MCF 10A (cell line): ENCODE results near the gene STX5. TPM values are rescaled to one million over a fixed set of nuclear protein-coding genes. Genes with fewer than 3 reads are reported as not detected.
"Not testable (repeated sequence)": the region's sequence is repeated elsewhere in the genome, so short reads cannot be mapped to it uniquely, and the experiment has no call there.

Experiments
- BruUV-seq: library from RNA; stranded (reverse); fragments of 400-500 nt; replicated peaks from 2 replicates; lab custom pipeline; 2021; lab: Mats Ljungman, UMichigan
- CTCF ChIA-PET: fragments of 300-600 bp; sonication (Branson Sonifier 250); formaldehyde crosslinking; extraction: SDS; loops from one replicate; lab custom pipeline; 2021; ENCODE audit warnings: antibody characterized with exemption, inconsistent platforms; lab: Yijun Ruan, JAX
- POLR2A ChIA-PET: fragments of 300-600, 350-650 bp; sonication (Branson Sonifier 250); formaldehyde crosslinking; extraction: SDS; loops from one replicate; lab custom pipeline; 2020; ENCODE audit warnings: antibody characterized with exemption, inconsistent platforms; lab: Yijun Ruan, JAX
- DNase-seq: peaks from one replicate; pipeline ENCODE4 v3.0.0-alpha.2; 2018; ENCODE audit not compliant: unreplicated experiment
- H3K27ac Mint-ChIP-seq: one replicate; pipeline ENCODE4 v1.8.0; 2022; ENCODE audit warnings: mild to moderate bottlenecking, low read depth, mixed read lengths; ENCODE audit not compliant: unreplicated experiment
- H3K27me3 Mint-ChIP-seq: one replicate; pipeline ENCODE4 v1.8.0; 2022; ENCODE audit warnings: mixed read lengths; ENCODE audit not compliant: insufficient read depth, unreplicated experiment
- H3K36me3 Mint-ChIP-seq: one replicate; pipeline ENCODE4 v1.8.0; 2022; ENCODE audit warnings: mild to moderate bottlenecking, moderate library complexity, mixed read lengths; ENCODE audit not compliant: insufficient read depth, unreplicated experiment
- H3K4me1 Mint-ChIP-seq: one replicate; pipeline ENCODE4 v1.8.0; 2022; ENCODE audit warnings: mixed read lengths; ENCODE audit not compliant: insufficient read depth, unreplicated experiment
- H3K4me3 Mint-ChIP-seq: one replicate; pipeline ENCODE4 v1.8.0; 2022; ENCODE audit warnings: mild to moderate bottlenecking, moderate library complexity, mixed read lengths; ENCODE audit not compliant: unreplicated experiment
- H3K9me3 Mint-ChIP-seq: one replicate; pipeline ENCODE4 v1.8.0; 2022; ENCODE audit warnings: mixed read lengths; ENCODE audit not compliant: unreplicated experiment
- intact Hi-C: fragments of 100-400 bp; cut with micrococcal nuclease; formaldehyde crosslinking; loops from 2 replicates; pipeline ENCODE4 v1.14.1; 2022
- total RNA-seq: library from RNA; stranded (reverse); gene quantifications from 2 replicates; pipeline ENCODE4 v1.2.3, GENCODE V29; 2022
- TF ChIP-seq, protein P1 (sequence below): fragments of 200-600 bp; IDR thresholded peaks from one replicate; pipeline ENCODE4 v1.8.0; 2022; ENCODE audit warnings: antibody characterized with exemption, mild to moderate bottlenecking; ENCODE audit not compliant: unreplicated experiment

STX5 gene
- total RNA-seq, 1 experiment from 2014 or later, result 72.0 TPM

- no peaks in the 10 kb centered on the region for H3K9me3 Mint-ChIP-seq
- intact Hi-C loops, result no loop called here
- no peak overlapping the region for H3K4me3 Mint-ChIP-seq
- peaks cover 11% of the 10 kb centered on the region for H3K4me1 Mint-ChIP-seq
- no TSS peak for BruUV-seq
- peaks cover 46% of the 10 kb centered on the region for H3K36me3 Mint-ChIP-seq
- POLR2A ChIA-PET, result interaction anchor here (0.7 to 2.0 kb wide), 3 partner anchors 9 to 87 kb away, joined by 3 to 8 read pairs (median 4); partner anchors contain the start of gene TMEM179B
- DNase-seq, result no peak
- no peak overlapping the region for H3K27ac Mint-ChIP-seq
- TF ChIP-seq, protein P1, sequence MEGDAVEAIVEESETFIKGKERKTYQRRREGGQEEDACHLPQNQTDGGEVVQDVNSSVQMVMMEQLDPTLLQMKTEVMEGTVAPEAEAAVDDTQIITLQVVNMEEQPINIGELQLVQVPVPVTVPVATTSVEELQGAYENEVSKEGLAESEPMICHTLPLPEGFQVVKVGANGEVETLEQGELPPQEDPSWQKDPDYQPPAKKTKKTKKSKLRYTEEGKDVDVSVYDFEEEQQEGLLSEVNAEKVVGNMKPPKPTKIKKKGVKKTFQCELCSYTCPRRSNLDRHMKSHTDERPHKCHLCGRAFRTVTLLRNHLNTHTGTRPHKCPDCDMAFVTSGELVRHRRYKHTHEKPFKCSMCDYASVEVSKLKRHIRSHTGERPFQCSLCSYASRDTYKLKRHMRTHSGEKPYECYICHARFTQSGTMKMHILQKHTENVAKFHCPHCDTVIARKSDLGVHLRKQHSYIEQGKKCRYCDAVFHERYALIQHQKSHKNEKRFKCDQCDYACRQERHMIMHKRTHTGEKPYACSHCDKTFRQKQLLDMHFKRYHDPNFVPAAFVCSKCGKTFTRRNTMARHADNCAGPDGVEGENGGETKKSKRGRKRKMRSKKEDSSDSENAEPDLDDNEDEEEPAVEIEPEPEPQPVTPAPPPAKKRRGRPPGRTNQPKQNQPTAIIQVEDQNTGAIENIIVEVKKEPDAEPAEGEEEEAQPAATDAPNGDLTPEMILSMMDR, result no peak
- CTCF ChIA-PET, result interaction anchor here (0.5 to 0.9 kb wide), 2 partner anchors 25 to 40 kb away, joined by 3 read pairs; no protein-coding TSS in a partner anchor
- no peaks in the 10 kb centered on the region for H3K27me3 Mint-ChIP-seq
Observed at GRCh38 chr11:62874851-62875250, 43.0 kb upstream of the STX5 start.

- CTCF ChIA-PET, result interaction anchor here (0.6 to 5.0 kb wide), 9 partner anchors 10 to 184 kb away, joined by 3 to 47 read pairs (median 4); partner anchors contain the start of gene TMEM179B
- TF ChIP-seq, protein P1, result no peak
- no peak overlapping the region for H3K27ac Mint-ChIP-seq
- no peak for DNase-seq
- POLR2A ChIA-PET, result interaction anchor here (0.8 to 6.0 kb wide), 8 partner anchors 14 to 303 kb away, joined by 3 to 43 read pairs (median 4); partner anchors contain the start of genes SLC3A2, TMEM179B, WDR74 and ZBTB3
- no peaks in the 10 kb centered on the region for H3K27me3 Mint-ChIP-seq
- no TSS peak for BruUV-seq
- peaks cover 26% of the 10 kb centered on the region for H3K36me3 Mint-ChIP-seq
- no peak overlapping the region for H3K4me3 Mint-ChIP-seq
- intact Hi-C loops, result no loop called here
- H3K9me3 Mint-ChIP-seq, result no peaks in the 10 kb centered on the region
- H3K4me1 Mint-ChIP-seq, result peaks cover 4% of the 10 kb centered on the region
Observed at GRCh38 chr11:62865635-62866034, 33.8 kb upstream of the STX5 start.

DNA sequence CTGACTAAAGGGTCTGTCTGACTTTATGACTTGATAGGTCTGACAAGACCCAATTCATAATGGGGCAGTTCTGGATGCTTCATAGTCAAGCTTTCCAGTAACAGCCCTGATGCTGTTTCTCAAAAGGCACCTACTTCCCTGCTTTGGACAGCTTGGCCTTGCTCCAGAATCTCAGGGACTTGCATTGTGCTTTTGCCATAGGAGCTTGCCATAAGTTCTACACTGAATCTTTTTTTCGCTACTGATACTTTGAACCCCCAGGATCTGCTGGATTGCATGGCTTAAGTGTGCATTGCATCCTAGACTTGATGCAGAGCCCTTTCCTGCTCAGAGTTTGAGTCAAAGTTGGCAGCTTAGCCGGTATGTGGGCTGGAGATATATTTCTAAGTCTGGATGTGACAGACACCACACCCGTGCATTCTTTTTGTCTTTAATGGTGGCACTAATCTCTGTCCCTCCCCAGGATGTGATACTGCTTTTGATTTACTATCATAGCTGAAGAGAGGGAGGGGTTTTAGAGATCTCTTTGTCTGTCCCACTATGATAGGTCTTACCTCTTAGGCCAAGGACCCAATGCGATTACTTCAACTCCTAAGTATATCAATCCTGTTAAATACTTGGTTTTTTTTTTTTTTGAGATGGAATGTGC is 32.0 kb upstream of the STX5 start:
- no peak overlapping the region for H3K27ac Mint-ChIP-seq
- peaks cover 9% of the 10 kb centered on the region for H3K4me1 Mint-ChIP-seq
- no peak for DNase-seq
- peaks cover 24% of the 10 kb centered on the region for H3K36me3 Mint-ChIP-seq
- BruUV-seq, result no TSS peak
- CTCF ChIA-PET, result interaction anchor here (0.7 to 5.0 kb wide), 18 partner anchors 10 to 275 kb away, joined by 3 to 47 read pairs (median 4); partner anchors contain the start of genes NXF1, SLC3A2 and TTC9C
- TF ChIP-seq, protein P1, result no peak
- no peaks in the 10 kb centered on the region for H3K27me3 Mint-ChIP-seq
- intact Hi-C loops, result loop anchor here (2.0 kb wide), 1 partner anchor 135 kb away; the partner anchor contains the start of gene TTC9C
- POLR2A ChIA-PET, result interaction anchor here (0.6 to 6.0 kb wide), 12 partner anchors 8 to 1377 kb away, joined by 3 to 43 read pairs (median 6); partner anchors contain the start of genes C11orf98, CSKMT, FKBP2 and NXF1
- H3K9me3 Mint-ChIP-seq, result no peaks in the 10 kb centered on the region
- no peak overlapping the region for H3K4me3 Mint-ChIP-seq

GRCh38 chr11:62861564-62862192 is 29.8 kb upstream of the STX5 start:
- H3K4me3 Mint-ChIP-seq, H3K9me3 Mint-ChIP-seq, H3K27me3 Mint-ChIP-seq, DNase-seq, BruUV-seq, H3K27ac Mint-ChIP-seq: not testable (repeated sequence)
- H3K4me1 Mint-ChIP-seq, result peaks cover 23% of the 10 kb centered on the region
- intact Hi-C loops, result loop anchor here (1.0 to 2.0 kb wide), 2 partner anchors 75 to 133 kb away; partner anchors contain the start of gene TTC9C
- peaks cover 13% of the 10 kb centered on the region for H3K36me3 Mint-ChIP-seq
- POLR2A ChIA-PET, result interaction anchor here (0.9 to 6.0 kb wide), 8 partner anchors 10 to 101 kb away, joined by 3 to 43 read pairs (median 4); partner anchors contain the start of genes POLR2G, SLC3A2, TMEM179B and WDR74
- CTCF ChIA-PET, result interaction anchor here (0.6 to 5.0 kb wide), 17 partner anchors 9 to 262 kb away, joined by 3 to 47 read pairs (median 4); partner anchors contain the start of gene SLC3A2
